ENCODE results near the gene ING1. TPM values are rescaled to one million over a fixed set of nuclear protein-coding genes. Genes with fewer than 3 reads are reported as not detected.

Gene ING1
- total and polyA plus RNA-seq, 2 of the 4 experiments (the other 2 are of a cell fraction): 9.1 to 13.5 TPM

- no peaks in the 10 kb centered on the region for H3K9me3 ChIP-seq (ENCODE audit: control insufficient read depth, insufficient read depth, low read length)
- H2AK9ac ChIP-seq (replicated peaks; ENCODE audit: low read depth, low read length, poor library complexity): no peak overlapping the region
- no peaks in the 10 kb centered on the region for H3K9me1 ChIP-seq (ENCODE audit: insufficient read depth, low read length)
- H3K23ac ChIP-seq (ENCODE audit: low read depth, low read length): no peak overlapping the region
- no peak overlapping the region for H2BK15ac ChIP-seq (ENCODE audit: low read depth, low read length)
- H4K20me1 ChIP-seq (ENCODE audit: insufficient read depth, low read length): no peaks in the 10 kb centered on the region
- no peak overlapping the region for H3K4me3 ChIP-seq (ENCODE audit: insufficient read depth, low read depth, low read length)
- H3K18ac ChIP-seq (ENCODE audit: low read depth, low read length): no peak overlapping the region
- intact Hi-C loops (cut with micrococcal nuclease) (no loop called here), dilution Hi-C loops (cut with HindIII; ENCODE audit: low sequenced_read_pairs, unreplicated experiment) (no loop called here), in situ Hi-C loops (cut with MboI; ENCODE audit: low sequenced_read_pairs) (no loop called here)
- no peak for ATAC-seq (ENCODE audit: low read depth)
- no peak overlapping the region for H3K4ac ChIP-seq (ENCODE audit: low read depth, low read length)
- H3K4me1 ChIP-seq (ENCODE audit: control insufficient read depth, insufficient read depth, low read length): no peaks in the 10 kb centered on the region
- DNase-seq: no peak
- H2BK5ac ChIP-seq (ENCODE audit: low read depth, low read length, poor library complexity, severe bottlenecking): no peak overlapping the region
- H3K36me3 ChIP-seq (ENCODE audit: control insufficient read depth, insufficient read depth, low read length): no peaks in the 10 kb centered on the region
- ChIA-PET CTCF (interaction anchor here (1.3 kb wide), 1 partner anchor 14 kb away, joined by 3 read pairs; no protein-coding TSS in a partner anchor), POLR2A (ENCODE audit: unreplicated experiment) (no interaction called here)
- no peak overlapping the region for H2AK5ac ChIP-seq (ENCODE audit: low read depth, low read length)
- H3K4me2 ChIP-seq (ENCODE audit: low read depth, low read length): no peak overlapping the region
- H4K5ac ChIP-seq (ENCODE audit: low read depth, low read length): no peak overlapping the region
- H2BK120ac ChIP-seq (ENCODE audit: low read depth, low read length): no peak overlapping the region
- no peak overlapping the region for H3K56ac ChIP-seq (ENCODE audit: extremely low read depth, insufficient read depth, low read length)
- no peak overlapping the region for H2AFZ ChIP-seq (replicated peaks; ENCODE audit: low read length, poor library complexity)
- no peak for TF ChIP-seq MAFK (IDR thresholded peaks at IDR 0.05; ENCODE audit: low read depth, low read length)
- no peak for TF ChIP-seq FOS (IDR thresholded peaks at IDR 0.05; ENCODE audit: low read depth, low read length)
- TF ChIP-seq RAD21 (IDR thresholded peaks at IDR 0.05; ENCODE audit: low read length): no peak
- TF ChIP-seq NFE2L2 (IDR thresholded peaks at IDR 0.05; ENCODE audit: low read depth, low read length): no peak
- no peak for TF ChIP-seq ELK1 (IDR thresholded peaks at IDR 0.05; ENCODE audit: borderline replicate concordance, low read depth, low read length)
- TF ChIP-seq, protein P1, sequence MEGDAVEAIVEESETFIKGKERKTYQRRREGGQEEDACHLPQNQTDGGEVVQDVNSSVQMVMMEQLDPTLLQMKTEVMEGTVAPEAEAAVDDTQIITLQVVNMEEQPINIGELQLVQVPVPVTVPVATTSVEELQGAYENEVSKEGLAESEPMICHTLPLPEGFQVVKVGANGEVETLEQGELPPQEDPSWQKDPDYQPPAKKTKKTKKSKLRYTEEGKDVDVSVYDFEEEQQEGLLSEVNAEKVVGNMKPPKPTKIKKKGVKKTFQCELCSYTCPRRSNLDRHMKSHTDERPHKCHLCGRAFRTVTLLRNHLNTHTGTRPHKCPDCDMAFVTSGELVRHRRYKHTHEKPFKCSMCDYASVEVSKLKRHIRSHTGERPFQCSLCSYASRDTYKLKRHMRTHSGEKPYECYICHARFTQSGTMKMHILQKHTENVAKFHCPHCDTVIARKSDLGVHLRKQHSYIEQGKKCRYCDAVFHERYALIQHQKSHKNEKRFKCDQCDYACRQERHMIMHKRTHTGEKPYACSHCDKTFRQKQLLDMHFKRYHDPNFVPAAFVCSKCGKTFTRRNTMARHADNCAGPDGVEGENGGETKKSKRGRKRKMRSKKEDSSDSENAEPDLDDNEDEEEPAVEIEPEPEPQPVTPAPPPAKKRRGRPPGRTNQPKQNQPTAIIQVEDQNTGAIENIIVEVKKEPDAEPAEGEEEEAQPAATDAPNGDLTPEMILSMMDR (conservative IDR thresholded peaks at IDR 0.05; ENCODE audit: low read depth, low read length): no peak
- no peak for TF ChIP-seq RFX5 (IDR thresholded peaks at IDR 0.05; ENCODE audit: low read depth, low read length)
- no peak for TF ChIP-seq MXI1 (IDR thresholded peaks at IDR 0.05; ENCODE audit: borderline replicate concordance, low read depth, low read length)
- TF ChIP-seq BHLHE40 (IDR thresholded peaks at IDR 0.05; ENCODE audit: low read depth, low read length): no peak
- no peak for TF ChIP-seq SMC3 (IDR thresholded peaks at IDR 0.05; ENCODE audit: low read depth, low read length)
- no peak for TF ChIP-seq CHD1 (IDR thresholded peaks at IDR 0.05; ENCODE audit: low read depth, low read length)
- no peak for TF ChIP-seq USF2 (IDR thresholded peaks at IDR 0.05; ENCODE audit: low read depth, low read length)
- TF ChIP-seq MAZ (IDR thresholded peaks at IDR 0.05; ENCODE audit: borderline replicate concordance, low read depth, low read length): no peak
- no peak overlapping the region for H4K91ac ChIP-seq (ENCODE audit: insufficient read depth, low read depth, low read length)
- H3K79me1 ChIP-seq (ENCODE audit: low read depth in 1 of 2, low read length in 2 of 2): no peaks in the 10 kb centered on the region
- H3K9ac ChIP-seq (ENCODE audit: low read depth, low read length): no peak overlapping the region
- 72% methylated on average over 2 of the region's 4 CpGs; no CpG with 5 or more reads in 1 of the 2 experiments for WGBS, 2 experiments (ENCODE audit: extremely low coverage in 2 of 2, insufficient read length in 1 of 2)
- H3K27me3 ChIP-seq (ENCODE audit: control insufficient read depth, insufficient read depth, low read length): peaks cover 9% of the 10 kb centered on the region
- H4K8ac ChIP-seq (ENCODE audit: low read depth in 2 of 2, low read length in 2 of 2): no peak overlapping the region
- BruUV-seq (replicated peaks): no TSS peak
- H3K27ac ChIP-seq (ENCODE audit: insufficient read depth, low read length): no peak overlapping the region
- H2BK20ac ChIP-seq (ENCODE audit: low read depth, low read length): no peak overlapping the region
- H3K14ac ChIP-seq (replicated peaks; ENCODE audit: low read depth, low read length): no peak overlapping the region
These were observed 53.4 kb downstream of the ING1 start for GRCh38 chr13:110766671-110767430.

Data from IMR-90 (cell line).